Karpas-422 (cell line): ENCODE results near the gene FRY. TPM values are rescaled to one million over a fixed set of nuclear protein-coding genes. Genes with fewer than 3 reads are reported as not detected.

Experiments used
- DNase-seq: peaks from one replicate; pipeline ENCODE4 v3.0.0-alpha.2; 2015
- H2AFZ ChIP-seq: fragments of 200-600 bp; sonication (generic); 2 replicates; pipeline ENCODE4 v1.6.1; 2014; ENCODE audit warnings: antibody characterized with exemption, low read length, mixed read lengths
- H3K27ac ChIP-seq: fragments of 200-600 bp; sonication (generic); 2 replicates; pipeline ENCODE4 v1.5.1; 2014; ENCODE audit warnings: mild to moderate bottlenecking, low read length, moderate library complexity
- H3K27me3 ChIP-seq: fragments of 200-600 bp; sonication (generic); 2 replicates; pipeline ENCODE4 v1.6.1; 2014; ENCODE audit warnings: low read length, mixed read lengths
- H3K36me3 ChIP-seq: fragments of 200-600 bp; sonication (generic); 2 replicates; pipeline ENCODE4 v1.6.1; 2014; ENCODE audit warnings: low read length, mixed read lengths; ENCODE audit not compliant: insufficient read depth
- H3K4me1 ChIP-seq: fragments of 200-600 bp; sonication (generic); 2 replicates; pipeline ENCODE4 v1.6.1; 2014; ENCODE audit warnings: mild to moderate bottlenecking, low read length, mixed read lengths
- H3K4me2 ChIP-seq: fragments of 200-600 bp; sonication (generic); 2 replicates; pipeline ENCODE4 v1.6.1; 2014; ENCODE audit warnings: low read length, low read depth, mild to moderate bottlenecking; ENCODE audit not compliant: poor library complexity, severe bottlenecking
- H3K4me3 ChIP-seq: fragments of 200-600 bp; sonication (generic); 2 replicates; pipeline ENCODE4 v1.5.1; 2014; ENCODE audit warnings: mild to moderate bottlenecking, antibody characterized with exemption, low read length, mixed read lengths
- H3K79me2 ChIP-seq: fragments of 200-600 bp; sonication (generic); 2 replicates; pipeline ENCODE4 v1.6.1; 2014; ENCODE audit warnings: mild to moderate bottlenecking, low read length, mixed read lengths
- H3K9ac ChIP-seq: fragments of 200-600 bp; sonication (generic); 2 replicates; pipeline ENCODE4 v1.6.0; 2014; ENCODE audit warnings: low read length
- H3K9me2 ChIP-seq: fragments of 200-600 bp; sonication (generic), shearing (Covaris generic); replicated peaks from 2 replicates; pipeline ENCODE4 v1.6.0; 2014; ENCODE audit warnings: mild to moderate bottlenecking, low read length, moderate library complexity; ENCODE audit not compliant: insufficient read depth
- H3K9me3 ChIP-seq: fragments of 300-700, 200-600 bp; sonication (generic); 2 replicates; pipeline ENCODE4 v1.6.1; 2014; ENCODE audit warnings: low read length, mixed read lengths
- H4K20me1 ChIP-seq: fragments of 200-600 bp; sonication (generic); 2 replicates; pipeline ENCODE4 v1.6.1; 2014; ENCODE audit warnings: mild to moderate bottlenecking, antibody characterized with exemption, low read length, low read depth; ENCODE audit not compliant: insufficient read depth
- total RNA-seq: library from RNA; depleted of rRNA; stranded (reverse); fragments of >200 nt; shearing (Covaris generic); gene quantifications from 2 replicates; pipeline ENCODE4 v1.2.3, GENCODE V29; 2014; ENCODE audit warnings: low replicate concordance

Gene FRY
- total RNA-seq, 1 experiment from 2014 or later = 1.6 TPM

- no peak overlapping the region for H3K4me2 ChIP-seq
- H3K79me2 ChIP-seq = no peaks in the 10 kb centered on the region
- no peak overlapping the region for H3K4me3 ChIP-seq
- no peaks in the 10 kb centered on the region for H3K27me3 ChIP-seq
- H3K36me3 ChIP-seq = no peaks in the 10 kb centered on the region
- no peaks in the 10 kb centered on the region for H4K20me1 ChIP-seq
- no peak for DNase-seq
- H3K27ac ChIP-seq = no peak overlapping the region
- H3K4me1 ChIP-seq = no peaks in the 10 kb centered on the region
- no peak overlapping the region for H2AFZ ChIP-seq
- H3K9me2 ChIP-seq = no peaks in the 10 kb centered on the region
- H3K9ac ChIP-seq = no peak overlapping the region
- no peaks in the 10 kb centered on the region for H3K9me3 ChIP-seq
These were observed 193.3 kb downstream of the FRY start for GRCh38 chr13:32224916-32225315.

DNA sequence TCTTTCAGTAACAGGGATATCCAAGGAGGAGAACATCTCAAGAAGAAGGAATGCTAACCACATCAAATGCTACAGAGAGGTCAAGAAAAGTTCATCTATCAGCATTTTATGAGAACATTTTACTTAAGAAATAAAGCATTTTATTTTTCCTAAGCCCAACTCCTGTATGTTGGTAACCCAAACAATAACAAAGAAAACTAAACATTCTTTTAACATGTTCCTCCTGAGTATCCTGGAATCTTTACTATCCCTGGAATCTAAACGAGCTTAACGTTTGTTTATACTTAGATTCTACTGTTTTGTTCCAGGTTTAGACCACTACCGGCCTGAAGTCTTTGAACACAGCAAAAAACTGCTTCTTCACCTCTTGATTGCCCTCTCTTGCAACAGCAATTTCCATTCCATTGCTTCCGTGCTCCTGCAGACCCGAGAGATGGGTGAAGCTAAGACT lies 193.9 kb downstream of the FRY start:
- H4K20me1 ChIP-seq = no peaks in the 10 kb centered on the region
- H2AFZ ChIP-seq = no peak overlapping the region
- H3K27ac ChIP-seq = no peak overlapping the region
- H3K79me2 ChIP-seq = no peaks in the 10 kb centered on the region
- no peaks in the 10 kb centered on the region for H3K4me1 ChIP-seq
- no peak overlapping the region for H3K9ac ChIP-seq
- H3K27me3 ChIP-seq = no peaks in the 10 kb centered on the region
- H3K36me3 ChIP-seq = no peaks in the 10 kb centered on the region
- no peak overlapping the region for H3K4me2 ChIP-seq
- H3K9me3 ChIP-seq = no peaks in the 10 kb centered on the region
- H3K9me2 ChIP-seq = no peaks in the 10 kb centered on the region
- no peak for DNase-seq
- no peak overlapping the region for H3K4me3 ChIP-seq

DNA sequence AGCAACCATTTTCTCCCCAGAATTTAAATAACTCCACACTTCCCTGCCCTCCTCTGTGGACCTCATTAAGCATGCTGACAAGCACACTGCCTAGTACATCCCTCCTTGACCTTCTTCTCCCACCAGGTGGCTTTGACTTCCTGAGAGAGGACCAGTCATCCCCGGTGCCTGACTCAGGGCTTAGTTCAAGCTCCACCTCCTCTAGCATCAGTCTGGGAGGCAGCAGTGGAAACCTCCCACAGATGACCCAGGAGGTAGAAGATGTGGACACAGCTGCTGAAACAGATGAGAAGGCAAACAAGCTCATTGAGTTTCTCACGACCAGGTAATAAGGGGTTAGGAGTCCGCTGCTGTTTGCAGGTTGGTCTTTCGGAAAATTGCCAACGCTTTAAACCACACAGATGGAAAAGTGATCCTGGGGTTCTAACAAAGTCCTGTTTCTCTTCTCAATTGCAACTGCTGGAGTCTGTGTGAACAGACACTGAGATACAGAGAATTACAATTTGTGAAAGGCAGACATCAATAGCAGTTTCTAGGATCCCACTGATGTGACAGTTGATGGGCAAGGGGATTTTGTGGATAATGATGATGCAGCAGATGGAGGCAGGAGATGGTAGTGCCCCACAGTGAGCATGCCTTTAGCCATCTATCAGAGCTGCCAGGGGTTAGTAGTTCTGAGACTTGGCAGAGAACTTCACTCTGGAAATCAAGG lies 196.9 kb downstream of the FRY start:
- H3K9me2 ChIP-seq = no peaks in the 10 kb centered on the region
- no peak overlapping the region for H2AFZ ChIP-seq
- no peak overlapping the region for H3K4me3 ChIP-seq
- no peaks in the 10 kb centered on the region for H3K27me3 ChIP-seq
- H3K9me3 ChIP-seq = no peaks in the 10 kb centered on the region
- no peaks in the 10 kb centered on the region for H4K20me1 ChIP-seq
- H3K4me2 ChIP-seq = no peak overlapping the region
- no peaks in the 10 kb centered on the region for H3K36me3 ChIP-seq
- H3K27ac ChIP-seq = no peak overlapping the region
- no peak for DNase-seq
- no peaks in the 10 kb centered on the region for H3K79me2 ChIP-seq
- no peaks in the 10 kb centered on the region for H3K4me1 ChIP-seq
- no peak overlapping the region for H3K9ac ChIP-seq

DNA sequence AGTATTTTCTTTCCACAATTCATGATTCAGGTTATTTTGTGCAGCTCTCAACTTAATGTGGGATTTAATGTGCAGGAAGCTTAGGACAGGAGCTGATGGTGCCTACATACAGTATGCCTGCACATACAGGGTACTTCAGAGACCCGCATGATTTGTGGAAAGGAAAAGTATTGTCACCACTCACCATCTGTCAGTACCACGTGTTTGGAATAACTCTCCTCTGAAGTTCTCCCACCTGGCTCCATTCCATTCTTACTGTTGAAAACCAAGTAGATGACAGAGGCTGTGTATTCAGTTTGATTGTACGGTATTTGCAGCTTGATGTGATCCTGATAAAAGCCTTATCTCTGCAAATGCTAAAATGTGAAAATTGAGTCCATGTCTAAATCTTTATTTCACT lies 197.9 kb downstream of the FRY start:
- Histone ChIP-seq H3K4me1 (no peaks in the 10 kb centered on the region), H2AFZ (no peak overlapping the region), H3K9me3 (no peaks in the 10 kb centered on the region), H3K9me2 (no peaks in the 10 kb centered on the region), H4K20me1 (no peaks in the 10 kb centered on the region), H3K4me3 (no peak overlapping the region), H3K27ac (no peak overlapping the region), H3K27me3 (no peaks in the 10 kb centered on the region), H3K9ac (no peak overlapping the region), H3K79me2 (no peaks in the 10 kb centered on the region), H3K36me3 (no peaks in the 10 kb centered on the region), H3K4me2 (no peak overlapping the region)
- no peak for DNase-seq

GRCh38 chr13:32232263-32232662 lies 200.7 kb downstream of the FRY start:
- no peaks in the 10 kb centered on the region for H3K36me3 ChIP-seq
- H3K9ac ChIP-seq = no peak overlapping the region
- no peak for DNase-seq
- H3K27ac ChIP-seq = no peak overlapping the region
- H4K20me1 ChIP-seq = no peaks in the 10 kb centered on the region
- H3K9me3 ChIP-seq = no peaks in the 10 kb centered on the region
- H3K79me2 ChIP-seq = no peaks in the 10 kb centered on the region
- H2AFZ ChIP-seq = no peak overlapping the region
- no peaks in the 10 kb centered on the region for H3K27me3 ChIP-seq
- H3K4me1 ChIP-seq = no peaks in the 10 kb centered on the region
- no peak overlapping the region for H3K4me2 ChIP-seq
- H3K9me2 ChIP-seq = no peaks in the 10 kb centered on the region
- H3K4me3 ChIP-seq = no peak overlapping the region

GRCh38 chr13:32233062-32233461 lies 201.5 kb downstream of the FRY start:
- no peaks in the 10 kb centered on the region for H3K36me3 ChIP-seq
- H3K4me1 ChIP-seq = no peaks in the 10 kb centered on the region
- H2AFZ ChIP-seq = no peak overlapping the region
- no peak overlapping the region for H3K9ac ChIP-seq
- no peaks in the 10 kb centered on the region for H3K9me3 ChIP-seq
- H3K4me2 ChIP-seq = no peak overlapping the region
- H3K27me3 ChIP-seq = no peaks in the 10 kb centered on the region
- no peaks in the 10 kb centered on the region for H3K79me2 ChIP-seq
- H3K4me3 ChIP-seq = no peak overlapping the region
- no peak for DNase-seq
- H3K9me2 ChIP-seq = no peaks in the 10 kb centered on the region
- H4K20me1 ChIP-seq = no peaks in the 10 kb centered on the region
- H3K27ac ChIP-seq = no peak overlapping the region

GRCh38 chr13:32234914-32235313 lies 203.3 kb downstream of the FRY start:
- no peak for DNase-seq
- Histone ChIP-seq H4K20me1 (no peaks in the 10 kb centered on the region), H3K27me3 (no peaks in the 10 kb centered on the region), H3K27ac (no peak overlapping the region), H3K4me2 (no peak overlapping the region), H3K9me2 (no peaks in the 10 kb centered on the region), H3K9me3 (no peaks in the 10 kb centered on the region), H3K79me2 (no peaks in the 10 kb centered on the region), H3K4me1 (no peaks in the 10 kb centered on the region), H3K4me3 (no peak overlapping the region), H3K36me3 (no peaks in the 10 kb centered on the region), H2AFZ (no peak overlapping the region), H3K9ac (no peak overlapping the region)

DNA sequence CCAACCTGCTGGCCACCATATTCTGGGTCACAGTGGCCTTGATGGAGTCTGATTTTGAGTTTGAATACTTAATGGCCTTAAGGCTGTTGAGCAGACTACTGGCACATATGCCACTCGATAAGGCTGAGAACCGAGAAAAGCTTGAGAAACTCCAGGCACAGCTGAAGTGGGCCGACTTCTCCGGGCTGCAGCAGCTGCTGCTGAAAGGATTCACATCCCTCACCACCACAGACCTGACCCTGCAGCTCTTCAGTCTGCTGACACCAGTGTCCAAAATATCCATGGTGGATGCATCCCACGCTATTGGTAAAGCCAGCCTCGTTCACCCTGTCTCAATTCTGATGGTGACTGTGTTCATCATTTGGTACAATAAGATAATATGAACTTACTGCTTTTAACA lies 206.1 kb downstream of the FRY start:
- no peaks in the 10 kb centered on the region for H4K20me1 ChIP-seq
- H3K9me2 ChIP-seq = no peaks in the 10 kb centered on the region
- no peak overlapping the region for H2AFZ ChIP-seq
- no peaks in the 10 kb centered on the region for H3K4me1 ChIP-seq
- H3K27ac ChIP-seq = no peak overlapping the region
- H3K4me2 ChIP-seq = no peak overlapping the region
- H3K4me3 ChIP-seq = no peak overlapping the region
- H3K27me3 ChIP-seq = no peaks in the 10 kb centered on the region
- H3K79me2 ChIP-seq = no peaks in the 10 kb centered on the region
- no peaks in the 10 kb centered on the region for H3K9me3 ChIP-seq
- H3K36me3 ChIP-seq = no peaks in the 10 kb centered on the region
- no peak for DNase-seq
- H3K9ac ChIP-seq = no peak overlapping the region
